Measurements from ENCODE around the gene PDE1C.

The PDE1C gene

DNA sequence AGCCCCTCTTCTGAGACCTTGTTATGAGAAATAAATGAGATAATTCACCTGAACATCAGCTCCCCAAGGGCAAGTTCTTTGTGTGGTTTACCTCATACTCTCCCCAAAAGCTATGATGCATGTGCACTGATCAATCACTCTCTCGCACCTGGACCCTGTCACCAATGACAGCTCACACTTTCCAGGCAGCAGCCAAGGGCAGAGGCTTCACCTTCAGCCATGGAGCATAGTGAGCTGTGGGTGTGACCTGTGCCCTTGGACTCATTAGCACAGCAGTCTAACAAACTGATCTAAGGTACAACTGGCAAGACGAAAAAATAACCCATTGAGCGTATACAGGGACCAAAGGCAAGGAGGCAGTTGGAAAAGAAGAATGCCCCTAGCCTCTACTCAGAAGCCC is 17.0 kb downstream of the PDE1C start:
- H2AFZ ChIP-seq (ENCODE audit: insufficient read depth, low read length, poor library complexity): no peak overlapping the region
- H2AK5ac ChIP-seq (ENCODE audit: low read length): no peak overlapping the region
- DNase-seq: no peak
- no peak overlapping the region for H3K23ac ChIP-seq (ENCODE audit: low read length)
- H4K8ac ChIP-seq (ENCODE audit: low read depth, low read length): no peak overlapping the region
- H3K9me3 ChIP-seq (ENCODE audit: insufficient read depth, low read depth, low read length): no peaks in the 10 kb centered on the region
- no peak overlapping the region for H4K91ac ChIP-seq (ENCODE audit: low read depth, low read length)
- H2BK120ac ChIP-seq (ENCODE audit: insufficient read depth, low read length, poor library complexity): no peak overlapping the region
- H2BK12ac ChIP-seq (ENCODE audit: low read length): no peak overlapping the region
- H3K14ac ChIP-seq (ENCODE audit: low read length): no peak overlapping the region
- H3K79me1 ChIP-seq (ENCODE audit: low read length): no peaks in the 10 kb centered on the region
- no CpG with 5 or more reads among the region's 3 CpGs for WGBS (ENCODE audit: extremely low coverage, insufficient coverage, insufficient read length)
- H3K4ac ChIP-seq (ENCODE audit: low read depth, low read length): no peak overlapping the region
- no peaks in the 10 kb centered on the region for H3K36me3 ChIP-seq (ENCODE audit: control insufficient read depth in 1 of 2, insufficient read depth in 2 of 2, low read length in 2 of 2)
- H3K4me2 ChIP-seq (ENCODE audit: low read length): no peak overlapping the region
- no peak overlapping the region for H4K12ac ChIP-seq (ENCODE audit: low read depth, low read length)
- H3K79me2 ChIP-seq (ENCODE audit: control insufficient read depth, insufficient read depth, low read length, poor library complexity): no peaks in the 10 kb centered on the region
- no peak overlapping the region for H3K27ac ChIP-seq (ENCODE audit: low read depth, low read length)
- H3K4me1 ChIP-seq (ENCODE audit: control insufficient read depth in 1 of 2, insufficient read depth in 2 of 2, low read length in 2 of 2): peaks cover 0 to 1% of the 10 kb centered on the region in 2 experiments
- no peak overlapping the region for H2BK5ac ChIP-seq (ENCODE audit: low read depth, low read length, poor library complexity)
- H3K9ac ChIP-seq (ENCODE audit: low read length): no peak overlapping the region
- H3K18ac ChIP-seq (ENCODE audit: low read length): no peak overlapping the region
- no peak overlapping the region for H3K4me3 ChIP-seq (ENCODE audit: low read depth, low read length)
- H3K27me3 ChIP-seq (ENCODE audit: insufficient read depth, low read length): no peaks in the 10 kb centered on the region

DNA sequence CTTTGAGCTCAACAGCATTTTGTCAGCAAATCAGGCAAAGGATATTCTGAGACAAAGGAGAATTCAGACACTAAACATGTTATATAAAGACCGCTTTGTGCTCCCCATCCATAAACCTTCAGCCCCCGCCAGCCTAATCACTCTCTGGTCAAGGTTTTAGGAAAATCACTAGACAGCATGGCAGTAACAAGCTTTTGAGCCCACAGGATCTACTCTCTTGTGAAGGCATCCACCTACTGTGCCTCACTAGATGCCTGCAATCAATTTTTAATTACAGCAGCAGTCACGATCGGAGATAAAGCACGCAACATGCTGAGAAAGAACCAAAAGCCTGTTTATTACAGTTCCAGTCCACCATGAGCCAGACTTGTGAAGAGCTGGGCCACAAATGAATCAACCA is 19.1 kb downstream of the PDE1C start:
- Histone ChIP-seq H2AK5ac (ENCODE audit: low read length) (no peak overlapping the region), H3K4ac (ENCODE audit: low read depth, low read length) (no peak overlapping the region), H3K23ac (ENCODE audit: low read length) (no peak overlapping the region), H2AFZ (ENCODE audit: insufficient read depth, low read length, poor library complexity) (no peak overlapping the region), H2BK5ac (ENCODE audit: low read depth, low read length, poor library complexity) (no peak overlapping the region), H3K4me2 (ENCODE audit: low read length) (no peak overlapping the region), H3K36me3 (ENCODE audit: control insufficient read depth in 1 of 2, insufficient read depth in 2 of 2, low read length in 2 of 2) (no peaks in the 10 kb centered on the region), H3K9ac (ENCODE audit: low read length) (no peak overlapping the region), H4K91ac (ENCODE audit: low read depth, low read length) (no peak overlapping the region), H3K4me3 (ENCODE audit: low read depth, low read length) (no peak overlapping the region), H3K27ac (ENCODE audit: low read depth, low read length) (no peak overlapping the region), H4K12ac (ENCODE audit: low read depth, low read length) (no peak overlapping the region), H3K14ac (ENCODE audit: low read length) (no peak overlapping the region), H3K18ac (ENCODE audit: low read length) (no peak overlapping the region), H4K8ac (ENCODE audit: low read depth, low read length) (no peak overlapping the region), H3K27me3 (ENCODE audit: insufficient read depth, low read length) (no peaks in the 10 kb centered on the region), H3K9me3 (ENCODE audit: insufficient read depth, low read depth, low read length) (no peaks in the 10 kb centered on the region), H3K79me1 (ENCODE audit: low read length) (no peaks in the 10 kb centered on the region), H2BK12ac (ENCODE audit: low read length) (no peak overlapping the region), H3K4me1 (ENCODE audit: control insufficient read depth in 1 of 2, insufficient read depth in 2 of 2, low read length in 2 of 2) (peaks cover 0 to 1% of the 10 kb centered on the region in 2 experiments), H3K79me2 (ENCODE audit: control insufficient read depth, insufficient read depth, low read length, poor library complexity) (no peaks in the 10 kb centered on the region), H2BK120ac (ENCODE audit: insufficient read depth, low read length, poor library complexity) (no peak overlapping the region)
- WGBS (ENCODE audit: extremely low coverage, insufficient coverage, insufficient read length): no CpG with 5 or more reads among the region's 5 CpGs
- DNase-seq: no peak

- Histone ChIP-seq H3K27me3 (ENCODE audit: insufficient read depth, low read length) (no peaks in the 10 kb centered on the region), H2AK5ac (ENCODE audit: low read length) (no peak overlapping the region), H4K8ac (ENCODE audit: low read depth, low read length) (no peak overlapping the region), H3K23ac (ENCODE audit: low read length) (no peak overlapping the region), H3K79me1 (ENCODE audit: low read length) (no peaks in the 10 kb centered on the region), H2BK12ac (ENCODE audit: low read length) (no peak overlapping the region), H3K4me3 (ENCODE audit: low read depth, low read length) (no peak overlapping the region), H3K14ac (ENCODE audit: low read length) (no peak overlapping the region), H2AFZ (ENCODE audit: insufficient read depth, low read length, poor library complexity) (no peak overlapping the region), H3K27ac (ENCODE audit: low read depth, low read length) (no peak overlapping the region), H3K9ac (ENCODE audit: low read length) (no peak overlapping the region), H3K18ac (ENCODE audit: low read length) (no peak overlapping the region), H3K9me3 (ENCODE audit: insufficient read depth, low read depth, low read length) (no peaks in the 10 kb centered on the region), H2BK120ac (ENCODE audit: insufficient read depth, low read length, poor library complexity) (no peak overlapping the region), H4K91ac (ENCODE audit: low read depth, low read length) (no peak overlapping the region), H2BK5ac (ENCODE audit: low read depth, low read length, poor library complexity) (no peak overlapping the region), H4K12ac (ENCODE audit: low read depth, low read length) (no peak overlapping the region), H3K79me2 (ENCODE audit: control insufficient read depth, insufficient read depth, low read length, poor library complexity) (no peaks in the 10 kb centered on the region), H3K4me2 (ENCODE audit: low read length) (no peak overlapping the region), H3K4ac (ENCODE audit: low read depth, low read length) (no peak overlapping the region), H3K36me3 (ENCODE audit: control insufficient read depth in 1 of 2, insufficient read depth in 2 of 2, low read length in 2 of 2) (no peaks in the 10 kb centered on the region), H3K4me1 (ENCODE audit: control insufficient read depth in 1 of 2, insufficient read depth in 2 of 2, low read length in 2 of 2) (peaks cover 0 to 1% of the 10 kb centered on the region in 2 experiments)
- no CpG with 5 or more reads among the region's 3 CpGs for WGBS (ENCODE audit: extremely low coverage, insufficient coverage, insufficient read length)
- DNase-seq: no peak
Observed at GRCh38 chr7:32049599-32049998, 20.6 kb downstream of the PDE1C start.

- Histone ChIP-seq H3K27ac (ENCODE audit: low read depth, low read length) (no peak overlapping the region), H3K23ac (ENCODE audit: low read length) (no peak overlapping the region), H3K4me1 (ENCODE audit: control insufficient read depth in 1 of 2, insufficient read depth in 2 of 2, low read length in 2 of 2) (peaks cover 0 to 1% of the 10 kb centered on the region in 2 experiments), H2BK120ac (ENCODE audit: insufficient read depth, low read length, poor library complexity) (no peak overlapping the region), H4K91ac (ENCODE audit: low read depth, low read length) (no peak overlapping the region), H3K9me3 (ENCODE audit: insufficient read depth, low read depth, low read length) (no peaks in the 10 kb centered on the region), H3K27me3 (ENCODE audit: insufficient read depth, low read length) (no peaks in the 10 kb centered on the region), H3K79me2 (ENCODE audit: control insufficient read depth, insufficient read depth, low read length, poor library complexity) (no peaks in the 10 kb centered on the region), H2BK12ac (ENCODE audit: low read length) (no peak overlapping the region), H2AK5ac (ENCODE audit: low read length) (no peak overlapping the region), H3K4me3 (ENCODE audit: low read depth, low read length) (no peak overlapping the region), H3K79me1 (ENCODE audit: low read length) (no peaks in the 10 kb centered on the region), H3K14ac (ENCODE audit: low read length) (no peak overlapping the region), H3K36me3 (ENCODE audit: control insufficient read depth in 1 of 2, insufficient read depth in 2 of 2, low read length in 2 of 2) (no peaks in the 10 kb centered on the region), H3K9ac (ENCODE audit: low read length) (no peak overlapping the region), H4K8ac (ENCODE audit: low read depth, low read length) (no peak overlapping the region), H3K4me2 (ENCODE audit: low read length) (no peak overlapping the region), H3K18ac (ENCODE audit: low read length) (no peak overlapping the region), H3K4ac (ENCODE audit: low read depth, low read length) (no peak overlapping the region), H2BK5ac (ENCODE audit: low read depth, low read length, poor library complexity) (no peak overlapping the region), H4K12ac (ENCODE audit: low read depth, low read length) (no peak overlapping the region), H2AFZ (ENCODE audit: insufficient read depth, low read length, poor library complexity) (no peak overlapping the region)
- no CpG with 5 or more reads among the region's 3 CpGs for whole genome bisulfite sequencing (ENCODE audit: extremely low coverage, insufficient coverage, insufficient read length)
- DNase-seq: no peak
Observed at GRCh38 chr7:32048970-32049491, 21.2 kb downstream of the PDE1C start.
